ENCODE results near the gene FZD2.

DNA sequence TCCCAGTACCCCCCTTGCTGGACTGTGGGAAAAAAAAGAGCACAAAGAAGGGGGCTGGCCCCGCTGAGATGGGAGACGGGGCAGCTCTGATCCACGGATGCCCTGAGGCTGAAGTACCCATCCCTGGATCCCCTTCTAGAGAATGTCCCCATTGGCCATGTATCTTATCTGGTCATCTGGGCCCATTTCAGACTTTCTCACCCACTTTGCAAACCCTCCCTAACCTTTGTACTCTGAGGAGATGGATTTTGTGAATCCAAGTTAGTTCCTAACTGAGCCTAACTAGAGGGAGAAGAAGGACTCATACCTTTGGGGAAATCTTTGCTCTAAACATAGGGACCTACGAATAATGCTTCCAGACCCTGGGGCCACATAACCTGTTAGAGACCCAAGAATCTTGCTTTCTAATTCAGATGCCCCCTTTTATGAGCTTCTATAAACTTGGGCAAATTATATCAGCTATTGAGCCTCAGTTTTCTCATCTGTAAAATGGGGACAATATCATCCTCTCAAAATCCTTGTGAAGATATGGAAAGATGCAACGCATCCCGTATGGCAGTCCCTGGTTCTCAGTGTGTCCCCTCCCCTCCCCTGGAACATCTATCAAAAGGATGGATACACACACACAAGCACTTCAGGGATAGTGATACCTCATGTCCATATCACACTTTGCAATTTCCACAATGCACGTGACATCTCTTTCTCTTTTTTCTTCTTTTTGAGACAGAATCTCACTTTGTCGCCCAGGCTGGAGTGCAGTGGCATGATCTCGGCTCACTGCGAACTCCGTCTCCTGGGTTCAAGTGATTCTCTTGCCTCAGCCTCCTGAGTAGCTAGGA, 16.8 kb upstream of the FZD2 start:
- TF ChIP-seq, protein P1, sequence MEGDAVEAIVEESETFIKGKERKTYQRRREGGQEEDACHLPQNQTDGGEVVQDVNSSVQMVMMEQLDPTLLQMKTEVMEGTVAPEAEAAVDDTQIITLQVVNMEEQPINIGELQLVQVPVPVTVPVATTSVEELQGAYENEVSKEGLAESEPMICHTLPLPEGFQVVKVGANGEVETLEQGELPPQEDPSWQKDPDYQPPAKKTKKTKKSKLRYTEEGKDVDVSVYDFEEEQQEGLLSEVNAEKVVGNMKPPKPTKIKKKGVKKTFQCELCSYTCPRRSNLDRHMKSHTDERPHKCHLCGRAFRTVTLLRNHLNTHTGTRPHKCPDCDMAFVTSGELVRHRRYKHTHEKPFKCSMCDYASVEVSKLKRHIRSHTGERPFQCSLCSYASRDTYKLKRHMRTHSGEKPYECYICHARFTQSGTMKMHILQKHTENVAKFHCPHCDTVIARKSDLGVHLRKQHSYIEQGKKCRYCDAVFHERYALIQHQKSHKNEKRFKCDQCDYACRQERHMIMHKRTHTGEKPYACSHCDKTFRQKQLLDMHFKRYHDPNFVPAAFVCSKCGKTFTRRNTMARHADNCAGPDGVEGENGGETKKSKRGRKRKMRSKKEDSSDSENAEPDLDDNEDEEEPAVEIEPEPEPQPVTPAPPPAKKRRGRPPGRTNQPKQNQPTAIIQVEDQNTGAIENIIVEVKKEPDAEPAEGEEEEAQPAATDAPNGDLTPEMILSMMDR (IDR thresholded peaks at IDR 0.05) = no peak
- no peak for TF ChIP-seq EZH2 (IDR thresholded peaks at IDR 0.05)
